Ishikawa (cell line): ENCODE measurements around the gene SLC9C2.

ENCODE experiments used
- CEBPB ChIP-seq: IDR thresholded peaks from 2 replicates; pipeline ENCODE4 v1.6.1; 2012
- EGR1 ChIP-seq: IDR thresholded peaks from 2 replicates; pipeline ENCODE4 v1.6.1; 2012
- EP300 ChIP-seq: IDR thresholded peaks from 2 replicates; pipeline ENCODE4 v1.6.1; 2012; ENCODE audit warnings: borderline replicate concordance
- FOXM1 ChIP-seq: IDR thresholded peaks from 2 replicates; pipeline ENCODE4 v1.6.1; 2012; ENCODE audit warnings: low read depth, borderline replicate concordance
- MAX ChIP-seq: IDR thresholded peaks from 2 replicates; pipeline ENCODE4 v1.6.1; 2012
- RAD21 ChIP-seq: IDR thresholded peaks from 2 replicates; pipeline ENCODE4 v1.6.1; 2012; ENCODE audit warnings: low read depth
- TAF1 ChIP-seq: IDR thresholded peaks from 2 replicates; pipeline ENCODE4 v1.6.1; 2012; ENCODE audit warnings: low read depth, mild to moderate bottlenecking
- TCF12 ChIP-seq: IDR thresholded peaks from 2 replicates; pipeline ENCODE4 v1.6.1; 2012; ENCODE audit warnings: low read depth
- TEAD4 ChIP-seq: IDR thresholded peaks from 2 replicates; pipeline ENCODE4 v1.6.1; 2012
- YY1 ChIP-seq: IDR thresholded peaks from 2 replicates; pipeline ENCODE4 v1.6.1; 2012; ENCODE audit warnings: low read depth
- ZBTB7A ChIP-seq: IDR thresholded peaks from 2 replicates; pipeline ENCODE4 v1.6.1; 2012; ENCODE audit warnings: low read depth
- TF ChIP-seq, protein P1 (sequence below): IDR thresholded peaks from 2 replicates; pipeline ENCODE4 v1.6.1; 2012; ENCODE audit warnings: low read depth, mild to moderate bottlenecking
- TF ChIP-seq, protein P2 (sequence below): IDR thresholded peaks from 2 replicates; pipeline ENCODE4 v1.6.1; 2012

- TF ChIP-seq, protein P1, sequence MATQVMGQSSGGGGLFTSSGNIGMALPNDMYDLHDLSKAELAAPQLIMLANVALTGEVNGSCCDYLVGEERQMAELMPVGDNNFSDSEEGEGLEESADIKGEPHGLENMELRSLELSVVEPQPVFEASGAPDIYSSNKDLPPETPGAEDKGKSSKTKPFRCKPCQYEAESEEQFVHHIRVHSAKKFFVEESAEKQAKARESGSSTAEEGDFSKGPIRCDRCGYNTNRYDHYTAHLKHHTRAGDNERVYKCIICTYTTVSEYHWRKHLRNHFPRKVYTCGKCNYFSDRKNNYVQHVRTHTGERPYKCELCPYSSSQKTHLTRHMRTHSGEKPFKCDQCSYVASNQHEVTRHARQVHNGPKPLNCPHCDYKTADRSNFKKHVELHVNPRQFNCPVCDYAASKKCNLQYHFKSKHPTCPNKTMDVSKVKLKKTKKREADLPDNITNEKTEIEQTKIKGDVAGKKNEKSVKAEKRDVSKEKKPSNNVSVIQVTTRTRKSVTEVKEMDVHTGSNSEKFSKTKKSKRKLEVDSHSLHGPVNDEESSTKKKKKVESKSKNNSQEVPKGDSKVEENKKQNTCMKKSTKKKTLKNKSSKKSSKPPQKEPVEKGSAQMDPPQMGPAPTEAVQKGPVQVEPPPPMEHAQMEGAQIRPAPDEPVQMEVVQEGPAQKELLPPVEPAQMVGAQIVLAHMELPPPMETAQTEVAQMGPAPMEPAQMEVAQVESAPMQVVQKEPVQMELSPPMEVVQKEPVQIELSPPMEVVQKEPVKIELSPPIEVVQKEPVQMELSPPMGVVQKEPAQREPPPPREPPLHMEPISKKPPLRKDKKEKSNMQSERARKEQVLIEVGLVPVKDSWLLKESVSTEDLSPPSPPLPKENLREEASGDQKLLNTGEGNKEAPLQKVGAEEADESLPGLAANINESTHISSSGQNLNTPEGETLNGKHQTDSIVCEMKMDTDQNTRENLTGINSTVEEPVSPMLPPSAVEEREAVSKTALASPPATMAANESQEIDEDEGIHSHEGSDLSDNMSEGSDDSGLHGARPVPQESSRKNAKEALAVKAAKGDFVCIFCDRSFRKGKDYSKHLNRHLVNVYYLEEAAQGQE, result no peak
- no peak for TF ChIP-seq CEBPB
- no peak for TF ChIP-seq EP300
- TF ChIP-seq RAD21, result no peak
- no peak for TF ChIP-seq YY1
- TF ChIP-seq, protein P2, sequence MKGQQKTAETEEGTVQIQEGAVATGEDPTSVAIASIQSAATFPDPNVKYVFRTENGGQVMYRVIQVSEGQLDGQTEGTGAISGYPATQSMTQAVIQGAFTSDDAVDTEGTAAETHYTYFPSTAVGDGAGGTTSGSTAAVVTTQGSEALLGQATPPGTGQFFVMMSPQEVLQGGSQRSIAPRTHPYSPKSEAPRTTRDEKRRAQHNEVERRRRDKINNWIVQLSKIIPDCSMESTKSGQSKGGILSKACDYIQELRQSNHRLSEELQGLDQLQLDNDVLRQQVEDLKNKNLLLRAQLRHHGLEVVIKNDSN, result no peak
- TF ChIP-seq TAF1, result no peak
- TF ChIP-seq FOXM1, result no peak
- no peak for TF ChIP-seq TCF12
- TF ChIP-seq MAX, result no peak
- no peak for TF ChIP-seq EGR1
- TF ChIP-seq ZBTB7A, result no peak
- no peak for TF ChIP-seq TEAD4
Observed at GRCh38 chr1:173484276-173484675, 118.6 kb downstream of the SLC9C2 start.
